22Rv1 (cell line): ENCODE data around the gene GNAS.

Experiments
- CTCF ChIP-seq: fragments of 450-650 bp; IDR thresholded peaks from 2 replicates; pipeline ENCODE4 v1.5.1; 2017; ENCODE audit warnings: mild to moderate bottlenecking
- ZFX ChIP-seq: fragments of 450-650 bp; IDR thresholded peaks from 2 replicates; pipeline ENCODE4 v1.6.1; 2017; ENCODE audit warnings: antibody characterized with exemption, borderline replicate concordance

- no peak for TF ChIP-seq CTCF
- TF ChIP-seq ZFX: no peak
Observed at GRCh38 chr20:58890518-58891085, 38.1 kb downstream of the GNAS start.
